ENCODE measurements around the gene ACRBP.
A peak's percentile ranks its signal among the peaks of the same experiment; 100 is the strongest.

The ACRBP gene

DNA sequence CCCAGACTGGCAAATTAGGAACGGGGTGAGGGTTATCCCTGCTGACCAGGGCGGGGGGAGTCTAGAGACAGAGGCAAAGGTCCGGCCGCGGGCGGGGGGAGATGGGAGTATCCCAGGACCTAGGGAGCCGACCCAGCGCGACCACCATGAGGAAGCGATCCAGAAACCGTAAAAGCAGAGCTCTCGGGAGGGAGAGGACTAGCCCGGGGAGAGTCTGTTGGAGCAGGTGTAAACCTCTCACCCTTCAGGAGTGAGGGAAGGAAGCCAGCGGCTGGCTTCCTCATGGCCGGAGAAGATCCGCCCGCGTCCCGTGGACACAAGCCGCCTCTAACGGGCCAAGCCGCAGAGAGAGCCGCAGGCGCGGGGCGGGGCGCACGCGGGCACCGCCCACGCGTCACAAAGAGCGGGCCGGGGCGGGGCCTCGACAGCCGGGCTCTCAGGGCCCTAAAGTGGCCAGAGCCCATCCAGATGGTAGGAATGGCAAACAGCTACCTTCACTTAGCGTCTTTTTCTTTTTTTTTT lies at the start of gene ACRBP:
Gene ACRBP (minus strand): TSS at position 350 of the 522 bp plus-strand sequence. CDS start 66 bp downstream, at position 284.
- peaks cover 12 to 15% of the 10 kb centered on the region in 2 donors for H3K4me1 ChIP-seq (ENCODE audit: control insufficient read depth in 1 of 2, insufficient read depth in 2 of 2, low read length in 2 of 2)
- H3K36me3 ChIP-seq (ENCODE audit: control insufficient read depth in 1 of 2, insufficient read depth in 2 of 2, low read length in 2 of 2): peaks cover 13 to 28% of the 10 kb centered on the region in 2 donors
- H3K9ac ChIP-seq (ENCODE audit: low read depth in 1 of 2, low read length in 2 of 2): peak within 1 kb of the TSS; percentile 65 to 76
- H3K4me3 ChIP-seq (ENCODE audit: low read depth in 1 of 2, low read length in 2 of 2): peak within 1 kb of the TSS; percentile 71 to 79
- no peaks in the 10 kb centered on the region for H3K9me3 ChIP-seq (ENCODE audit: control insufficient read depth in 1 of 2, low read length in 2 of 2)
- H3K27me3 ChIP-seq (ENCODE audit: control insufficient read depth in 1 of 2, insufficient read depth in 2 of 2, low read length in 2 of 2): no peaks in the 10 kb centered on the region
- H3K27ac ChIP-seq (ENCODE audit: low read depth, low read length): no peak within 1 kb of the TSS

DNA sequence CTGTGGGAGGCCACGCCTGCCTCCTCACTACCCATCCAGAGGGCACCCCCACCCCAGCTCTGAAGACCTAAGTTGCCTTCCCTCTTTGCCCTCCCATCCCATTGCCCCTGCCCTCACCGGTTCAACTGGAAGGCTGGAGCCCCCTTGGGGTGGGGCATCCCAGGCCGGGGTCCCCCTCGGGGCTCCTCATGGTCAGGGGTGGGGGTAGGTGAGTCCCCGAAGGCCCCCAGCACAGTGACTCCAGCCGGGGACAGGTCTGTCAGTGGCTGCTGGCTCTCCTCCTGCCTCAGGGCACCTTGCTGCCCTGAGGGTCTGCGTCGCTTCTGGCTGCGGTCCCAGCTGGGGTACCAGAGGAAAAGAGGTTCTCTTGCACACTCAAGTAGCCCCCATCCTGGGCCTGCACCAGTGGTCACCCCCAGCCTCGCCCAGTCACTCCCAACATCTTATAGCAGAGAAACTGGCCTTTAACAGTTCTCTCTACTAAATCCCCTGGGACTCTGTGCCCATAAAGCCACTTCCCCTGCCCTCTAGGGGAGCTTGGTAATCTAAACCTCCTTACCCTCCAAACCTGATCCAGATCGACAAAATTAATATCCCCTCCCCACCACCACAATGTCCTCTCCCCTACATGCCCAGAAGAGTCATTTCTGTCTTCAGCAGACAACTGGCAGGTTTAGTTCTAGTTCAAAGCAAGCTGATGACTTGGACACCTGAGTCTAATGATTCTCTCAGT lies 48.2 kb upstream of the ACRBP start:
- no peaks in the 10 kb centered on the region for H3K9me3 ChIP-seq (ENCODE audit: control insufficient read depth in 1 of 2, low read length in 2 of 2)
- no peak overlapping the region for H3K27ac ChIP-seq (ENCODE audit: low read depth, low read length)
- no peak overlapping the region for H3K4me3 ChIP-seq (ENCODE audit: low read depth in 1 of 2, low read length in 2 of 2)
- peaks cover 0 to 7% of the 10 kb centered on the region in 2 donors for H3K4me1 ChIP-seq (ENCODE audit: control insufficient read depth in 1 of 2, insufficient read depth in 2 of 2, low read length in 2 of 2)
- peaks cover 22 to 34% of the 10 kb centered on the region in 2 donors for H3K27me3 ChIP-seq (ENCODE audit: control insufficient read depth in 1 of 2, insufficient read depth in 2 of 2, low read length in 2 of 2)
- no peaks in the 10 kb centered on the region for H3K36me3 ChIP-seq (ENCODE audit: control insufficient read depth in 1 of 2, insufficient read depth in 2 of 2, low read length in 2 of 2)
- no peak overlapping the region for H3K9ac ChIP-seq (ENCODE audit: low read depth in 1 of 2, low read length in 2 of 2)

DNA sequence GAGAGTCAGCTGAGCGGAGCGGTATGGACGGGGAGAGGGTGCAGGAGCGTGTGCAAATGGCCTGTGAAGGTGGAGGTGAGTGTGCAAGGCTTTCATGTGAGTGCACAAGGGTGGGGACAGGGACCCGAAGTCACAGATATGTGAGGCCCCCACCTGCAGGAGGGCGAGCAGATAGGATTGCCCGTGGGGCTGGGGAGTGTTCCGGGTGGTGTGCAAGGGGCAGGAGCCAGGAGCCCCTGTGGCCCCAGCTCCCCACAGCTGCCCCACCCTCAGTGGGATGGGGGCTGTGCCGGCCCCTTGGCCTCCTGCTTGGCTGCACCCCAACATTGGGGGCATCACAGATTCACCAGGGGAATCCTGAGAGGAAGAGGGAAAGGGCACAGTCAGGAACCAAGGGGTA lies 47.5 kb upstream of the ACRBP start:
- Histone ChIP-seq H3K27me3 (ENCODE audit: control insufficient read depth in 1 of 2, insufficient read depth in 2 of 2, low read length in 2 of 2) (peaks cover 18 to 27% of the 10 kb centered on the region in 2 donors), H3K9me3 (ENCODE audit: control insufficient read depth in 1 of 2, low read length in 2 of 2) (no peaks in the 10 kb centered on the region)

DNA sequence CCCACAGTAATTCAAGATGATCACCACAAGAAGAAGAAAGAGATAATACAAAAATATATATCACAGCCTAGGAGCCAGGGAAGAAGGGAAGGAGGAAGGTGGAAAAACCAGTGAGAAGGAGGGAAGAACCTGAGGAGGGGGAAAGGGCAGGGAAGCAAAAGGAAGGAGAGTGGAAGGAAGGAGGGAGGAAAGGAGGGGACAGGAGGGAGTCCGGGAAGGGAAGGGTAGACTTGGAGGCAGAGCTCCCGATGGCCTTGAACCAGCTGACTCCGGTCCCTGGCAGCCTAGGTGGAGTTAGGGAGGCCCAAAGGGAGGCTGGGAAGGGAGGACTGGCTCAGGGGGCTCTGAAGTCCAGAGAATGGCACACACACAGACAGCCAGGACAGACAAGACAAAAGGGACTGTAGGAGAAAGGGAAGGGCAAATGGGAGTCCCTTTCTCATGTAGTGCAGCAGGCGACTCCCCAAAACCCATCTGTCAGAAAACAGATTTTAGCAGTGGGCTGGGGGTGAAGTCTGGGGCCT lies 46.7 kb upstream of the ACRBP start:
- Histone ChIP-seq H3K4me3 (ENCODE audit: low read depth in 1 of 2, low read length in 2 of 2) (no peak overlapping the region), H3K9ac (ENCODE audit: low read depth in 1 of 2, low read length in 2 of 2) (no peak overlapping the region), H3K9me3 (ENCODE audit: control insufficient read depth in 1 of 2, low read length in 2 of 2) (no peaks in the 10 kb centered on the region), H3K27ac (ENCODE audit: low read depth, low read length) (no peak overlapping the region), H3K36me3 (ENCODE audit: control insufficient read depth in 1 of 2, insufficient read depth in 2 of 2, low read length in 2 of 2) (no peaks in the 10 kb centered on the region), H3K27me3 (ENCODE audit: control insufficient read depth in 1 of 2, insufficient read depth in 2 of 2, low read length in 2 of 2) (peaks cover 10 to 19% of the 10 kb centered on the region in 2 donors), H3K4me1 (ENCODE audit: control insufficient read depth in 1 of 2, insufficient read depth in 2 of 2, low read length in 2 of 2) (peaks cover 6 to 12% of the 10 kb centered on the region in 2 donors)

More for the DNA sequence above, 47.5 kb upstream of the ACRBP start:
- H3K36me3 ChIP-seq (ENCODE audit: control insufficient read depth in 1 of 2, insufficient read depth in 2 of 2, low read length in 2 of 2): no peaks in the 10 kb centered on the region
- H3K9ac ChIP-seq (ENCODE audit: low read depth in 1 of 2, low read length in 2 of 2): no peak overlapping the region
- no peak overlapping the region for H3K27ac ChIP-seq (ENCODE audit: low read depth, low read length)
- H3K4me1 ChIP-seq (ENCODE audit: control insufficient read depth in 1 of 2, insufficient read depth in 2 of 2, low read length in 2 of 2): peaks cover 6 to 12% of the 10 kb centered on the region in 2 donors
- H3K4me3 ChIP-seq (ENCODE audit: low read depth in 1 of 2, low read length in 2 of 2): no peak overlapping the region

DNA sequence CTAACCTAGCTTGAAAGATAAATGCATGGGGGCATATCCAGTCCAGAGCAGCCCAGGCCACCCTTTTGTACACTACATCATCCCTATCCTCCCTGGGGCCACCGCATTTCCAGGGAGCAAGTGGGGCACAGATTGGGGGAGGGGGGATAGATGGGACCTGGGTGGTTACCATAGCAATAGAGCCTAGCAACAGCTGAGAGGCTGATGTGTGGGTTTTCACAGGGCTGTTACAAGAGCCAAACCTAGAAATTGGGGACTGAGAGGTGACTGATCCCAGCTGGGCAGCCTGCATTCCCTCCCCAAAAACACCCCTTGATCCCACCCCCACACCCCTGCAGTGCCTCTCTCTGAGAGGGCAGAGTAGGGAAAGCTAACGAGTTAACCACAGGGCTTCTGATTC lies 45.7 kb upstream of the ACRBP start:
- H3K9me3 ChIP-seq (ENCODE audit: control insufficient read depth in 1 of 2, low read length in 2 of 2): no peaks in the 10 kb centered on the region
- no peak overlapping the region for H3K9ac ChIP-seq (ENCODE audit: low read depth in 1 of 2, low read length in 2 of 2)
- peaks cover 4 to 14% of the 10 kb centered on the region in 2 donors for H3K27me3 ChIP-seq (ENCODE audit: control insufficient read depth in 1 of 2, insufficient read depth in 2 of 2, low read length in 2 of 2)
- H3K4me1 ChIP-seq (ENCODE audit: control insufficient read depth in 1 of 2, insufficient read depth in 2 of 2, low read length in 2 of 2): peaks cover 12 to 18% of the 10 kb centered on the region in 2 donors
- H3K36me3 ChIP-seq (ENCODE audit: control insufficient read depth in 1 of 2, insufficient read depth in 2 of 2, low read length in 2 of 2): no peaks in the 10 kb centered on the region
- no peak overlapping the region for H3K4me3 ChIP-seq (ENCODE audit: low read depth in 1 of 2, low read length in 2 of 2)
- H3K27ac ChIP-seq (ENCODE audit: low read depth, low read length): no peak overlapping the region

DNA sequence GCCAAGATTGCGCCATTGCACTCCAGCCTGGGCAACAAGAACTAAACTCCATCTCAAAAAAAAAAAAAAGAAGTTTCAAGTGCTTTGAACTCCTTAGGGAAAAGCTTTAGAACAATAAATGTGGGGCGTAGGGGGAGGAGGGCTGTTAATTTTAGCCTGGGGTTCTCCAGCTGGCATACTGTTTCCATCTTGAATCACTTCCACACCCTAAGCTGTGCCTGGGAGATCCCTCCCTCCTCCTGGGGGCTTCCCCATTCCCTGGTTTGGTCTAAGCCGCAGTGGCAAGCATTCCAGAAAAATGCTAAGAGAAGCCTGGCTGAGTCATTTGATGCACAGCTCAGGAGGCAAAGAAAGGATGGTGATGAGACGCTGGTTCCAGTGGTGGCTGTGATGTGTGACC lies 44.2 kb upstream of the ACRBP start:
- Histone ChIP-seq H3K4me3 (ENCODE audit: low read depth in 1 of 2, low read length in 2 of 2) (no peak overlapping the region), H3K9ac (ENCODE audit: low read depth in 1 of 2, low read length in 2 of 2) (no peak overlapping the region), H3K4me1 (ENCODE audit: control insufficient read depth in 1 of 2, insufficient read depth in 2 of 2, low read length in 2 of 2) (peaks cover 25 to 32% of the 10 kb centered on the region in 2 donors), H3K9me3 (ENCODE audit: control insufficient read depth in 1 of 2, low read length in 2 of 2) (no peaks in the 10 kb centered on the region), H3K27me3 (ENCODE audit: control insufficient read depth in 1 of 2, insufficient read depth in 2 of 2, low read length in 2 of 2) (peaks cover 0 to 11% of the 10 kb centered on the region in 2 donors), H3K27ac (ENCODE audit: low read depth, low read length) (no peak overlapping the region), H3K36me3 (ENCODE audit: control insufficient read depth in 1 of 2, insufficient read depth in 2 of 2, low read length in 2 of 2) (peaks cover 0 to under 1% of the 10 kb centered on the region in 2 donors)

DNA sequence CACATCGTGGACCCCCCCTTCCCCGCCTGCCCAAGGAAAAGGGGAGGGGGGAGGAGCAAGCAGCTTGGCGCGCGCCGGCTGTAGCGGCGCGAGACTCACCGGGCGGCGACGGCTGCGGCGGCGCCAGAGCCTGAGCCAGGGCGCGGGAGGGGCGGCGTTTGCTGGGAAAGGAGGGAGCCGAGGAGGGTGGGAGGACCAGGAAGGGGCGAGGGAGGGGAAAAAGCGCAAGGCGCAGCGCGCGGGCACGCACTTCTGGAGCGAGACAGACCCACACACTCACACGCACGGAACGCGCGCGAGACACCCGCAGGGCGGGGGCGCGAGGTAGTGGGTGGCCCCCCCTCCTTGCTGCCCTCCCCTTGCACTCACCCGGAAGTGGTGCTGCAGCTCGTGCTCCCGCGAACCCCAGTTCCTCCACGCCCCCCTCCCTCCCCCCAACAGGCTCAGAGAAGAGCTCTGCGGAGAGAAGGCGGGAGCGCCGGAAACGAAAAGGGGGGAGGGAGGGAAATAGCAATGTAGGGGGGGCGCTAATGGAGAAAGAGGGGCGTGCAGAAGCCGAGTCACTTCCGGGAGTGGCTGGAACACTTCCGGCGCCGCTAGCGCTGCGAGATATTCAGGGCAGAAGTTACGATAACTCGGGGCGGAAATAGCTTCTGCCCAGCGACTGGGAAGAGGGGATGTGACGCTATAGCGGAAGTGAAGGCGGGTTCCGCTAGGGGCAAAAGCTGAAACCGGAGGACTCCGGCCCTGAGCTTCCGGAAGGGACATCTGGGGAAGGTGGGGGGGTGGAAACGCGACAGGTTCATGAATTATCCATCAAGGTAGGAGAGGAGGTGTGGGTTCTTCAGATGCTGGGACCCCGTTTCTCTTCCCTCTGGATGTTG lies 42.0 kb upstream of the ACRBP start, which contains the start of gene ZNF384:
Gene ZNF384 (minus strand): TSS at position 377 of the 884 bp plus-strand sequence. CDS start 9,855 bp downstream, outside the sequence.
- H3K27me3 ChIP-seq (ENCODE audit: control insufficient read depth in 1 of 2, insufficient read depth in 2 of 2, low read length in 2 of 2): no peaks in the 10 kb centered on the region
- H3K36me3 ChIP-seq (ENCODE audit: control insufficient read depth in 1 of 2, insufficient read depth in 2 of 2, low read length in 2 of 2): peaks cover 0 to 6% of the 10 kb centered on the region in 2 donors
- H3K4me1 ChIP-seq (ENCODE audit: control insufficient read depth in 1 of 2, insufficient read depth in 2 of 2, low read length in 2 of 2): peaks cover 29 to 39% of the 10 kb centered on the region in 2 donors
- H3K27ac ChIP-seq (ENCODE audit: low read depth, low read length): peak within 1 kb of the TSS; percentile 97
- peak within 1 kb of the TSS; percentile 81 to 95 for H3K4me3 ChIP-seq (ENCODE audit: low read depth in 1 of 2, low read length in 2 of 2)
- H3K9ac ChIP-seq (ENCODE audit: low read depth in 1 of 2, low read length in 2 of 2): peak within 1 kb of the TSS; percentile 87 to 91
- H3K9me3 ChIP-seq (ENCODE audit: control insufficient read depth in 1 of 2, low read length in 2 of 2): no peaks in the 10 kb centered on the region

DNA sequence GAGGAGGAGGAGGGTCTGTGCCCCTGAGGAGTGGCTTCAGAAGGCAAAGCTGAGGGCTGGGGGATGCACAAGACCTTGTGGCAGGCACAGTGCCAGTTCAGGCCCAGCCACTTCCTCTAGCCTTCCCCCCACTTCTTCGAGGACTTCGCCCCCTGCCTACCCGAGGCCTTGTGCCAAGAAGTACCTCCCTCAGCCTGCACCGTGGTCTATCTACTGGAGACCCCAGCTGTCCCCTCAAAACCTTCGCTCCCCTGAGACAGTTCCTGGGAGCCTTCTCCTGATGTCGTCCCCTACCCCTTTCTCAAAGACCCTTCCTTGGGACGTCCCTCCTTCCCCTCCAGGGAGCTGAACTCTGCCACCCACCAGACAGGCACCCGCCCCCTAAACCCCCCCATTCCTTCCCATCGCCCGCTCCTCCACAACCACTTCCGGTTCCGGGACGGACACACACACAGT lies 41.3 kb upstream of the ACRBP start:
- Histone ChIP-seq H3K9ac (ENCODE audit: low read depth in 1 of 2, low read length in 2 of 2) (peak overlapping the region; percentile 87 to 91), H3K27ac (ENCODE audit: low read depth, low read length) (peak overlapping the region; percentile 97), H3K36me3 (ENCODE audit: control insufficient read depth in 1 of 2, insufficient read depth in 2 of 2, low read length in 2 of 2) (peaks cover 0 to 9% of the 10 kb centered on the region in 2 donors), H3K27me3 (ENCODE audit: control insufficient read depth in 1 of 2, insufficient read depth in 2 of 2, low read length in 2 of 2) (no peaks in the 10 kb centered on the region), H3K9me3 (ENCODE audit: control insufficient read depth in 1 of 2, low read length in 2 of 2) (no peaks in the 10 kb centered on the region), H3K4me3 (ENCODE audit: low read depth in 1 of 2, low read length in 2 of 2) (peak overlapping the region; percentile 81 to 95), H3K4me1 (ENCODE audit: control insufficient read depth in 1 of 2, insufficient read depth in 2 of 2, low read length in 2 of 2) (peaks cover 29 to 39% of the 10 kb centered on the region in 2 donors)

DNA sequence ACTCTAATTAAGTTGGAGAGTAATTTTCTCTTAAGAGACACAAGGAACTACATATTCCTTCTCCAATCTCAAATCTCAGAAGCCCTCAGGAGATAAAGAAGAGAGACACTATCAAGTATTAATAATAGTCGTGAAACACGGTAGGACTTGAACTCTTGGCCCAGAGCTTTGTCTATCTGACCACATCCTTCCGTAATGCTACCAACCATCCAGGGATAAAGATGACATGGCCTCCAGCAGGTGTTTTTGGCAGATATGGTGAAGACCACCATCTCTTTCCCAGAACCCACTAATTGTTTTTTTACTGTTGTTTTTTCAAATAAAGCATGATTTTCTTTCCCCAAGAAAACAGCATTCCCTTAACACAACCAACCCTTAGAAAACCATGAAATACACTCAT lies 38.6 kb upstream of the ACRBP start:
- H3K27ac ChIP-seq (ENCODE audit: low read depth, low read length): no peak overlapping the region
- H3K4me1 ChIP-seq (ENCODE audit: control insufficient read depth in 1 of 2, insufficient read depth in 2 of 2, low read length in 2 of 2): peaks cover 29 to 35% of the 10 kb centered on the region in 2 donors
- H3K27me3 ChIP-seq (ENCODE audit: control insufficient read depth in 1 of 2, insufficient read depth in 2 of 2, low read length in 2 of 2): no peaks in the 10 kb centered on the region
- no peaks in the 10 kb centered on the region for H3K9me3 ChIP-seq (ENCODE audit: control insufficient read depth in 1 of 2, low read length in 2 of 2)
- peaks cover 0 to 21% of the 10 kb centered on the region in 2 donors for H3K36me3 ChIP-seq (ENCODE audit: control insufficient read depth in 1 of 2, insufficient read depth in 2 of 2, low read length in 2 of 2)
- H3K9ac ChIP-seq (ENCODE audit: low read depth in 1 of 2, low read length in 2 of 2): no peak overlapping the region
- no peak overlapping the region for H3K4me3 ChIP-seq (ENCODE audit: low read depth in 1 of 2, low read length in 2 of 2)

All from duodenal mucosa (tissue), 2 donors.